ENCODE data around the gene CWF19L1.

The CWF19L1 gene

DNA sequence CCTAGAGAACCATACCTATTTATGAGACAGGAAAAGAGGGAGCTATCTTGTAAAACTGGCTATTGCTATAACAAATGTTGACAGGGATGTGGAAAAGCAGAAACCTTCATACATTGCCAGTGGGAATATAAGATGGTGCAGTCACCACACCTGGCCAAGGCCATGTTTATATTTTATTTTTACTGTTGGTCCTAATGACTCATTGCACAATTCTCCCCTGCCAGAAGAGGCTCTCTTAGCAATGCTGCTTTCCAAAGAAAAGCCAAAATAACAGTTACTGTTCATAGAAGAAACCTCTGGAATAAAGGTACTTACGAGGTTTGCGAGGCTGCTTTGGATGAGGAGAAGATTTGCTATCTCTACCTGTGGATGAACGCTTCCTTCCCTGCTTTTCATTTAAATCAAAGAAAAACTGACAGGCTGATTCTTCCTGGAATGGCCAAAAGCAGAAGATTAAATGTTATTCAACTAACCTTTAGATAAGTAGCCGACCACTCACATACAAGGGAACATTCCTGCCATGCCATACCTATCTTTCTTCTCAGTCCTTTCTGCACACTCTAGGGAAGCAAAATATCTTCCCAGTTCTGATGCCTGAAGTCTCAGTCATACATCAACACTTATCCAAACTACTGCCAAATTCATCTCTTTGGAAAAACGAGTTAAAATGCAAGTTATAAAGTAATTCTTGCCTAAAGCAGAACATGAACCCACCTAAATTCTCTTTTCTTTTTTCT is 21.8 kb downstream of the CWF19L1 start:
- DNase-seq = no peak

DNA sequence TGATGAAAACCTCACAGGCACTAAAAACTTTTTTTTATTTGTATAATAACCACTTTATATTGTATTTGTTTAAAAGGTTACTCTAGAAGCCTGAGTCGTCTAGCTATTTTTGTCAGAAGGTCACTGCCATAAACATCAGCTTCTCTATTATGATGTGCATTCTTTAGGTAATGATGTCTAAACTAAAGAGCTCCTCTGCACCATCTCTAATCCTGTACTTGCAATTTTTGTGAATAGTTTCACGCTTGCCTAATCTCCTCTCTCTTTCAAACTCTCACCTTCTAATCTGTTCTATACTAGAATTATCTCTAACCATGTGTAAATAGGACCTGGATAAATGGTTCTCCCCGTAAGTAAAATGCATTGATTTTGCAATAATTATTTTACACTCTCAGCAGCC is 27.6 kb downstream of the CWF19L1 start:
- DNase-seq = no peak

DNA sequence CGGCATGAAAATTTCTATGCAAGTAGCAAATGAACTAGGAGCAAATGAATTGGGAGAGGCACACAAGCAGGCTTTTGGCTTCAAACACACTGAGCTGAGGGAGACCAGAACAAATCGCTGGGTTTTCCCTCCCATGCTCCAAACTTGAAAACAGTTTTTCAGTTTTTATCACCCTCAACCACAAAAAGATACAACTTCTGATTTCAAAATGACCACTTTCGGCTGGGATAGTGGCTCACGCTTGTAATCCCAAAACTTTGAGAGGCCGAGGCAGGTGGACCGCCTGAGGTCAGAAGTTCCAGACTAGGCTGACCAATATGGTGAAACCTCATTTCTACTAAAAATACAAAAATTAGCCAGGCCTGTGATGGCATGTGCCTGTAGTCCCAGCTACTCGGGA is 29.0 kb downstream of the CWF19L1 start:
- no peak for DNase-seq

DNA sequence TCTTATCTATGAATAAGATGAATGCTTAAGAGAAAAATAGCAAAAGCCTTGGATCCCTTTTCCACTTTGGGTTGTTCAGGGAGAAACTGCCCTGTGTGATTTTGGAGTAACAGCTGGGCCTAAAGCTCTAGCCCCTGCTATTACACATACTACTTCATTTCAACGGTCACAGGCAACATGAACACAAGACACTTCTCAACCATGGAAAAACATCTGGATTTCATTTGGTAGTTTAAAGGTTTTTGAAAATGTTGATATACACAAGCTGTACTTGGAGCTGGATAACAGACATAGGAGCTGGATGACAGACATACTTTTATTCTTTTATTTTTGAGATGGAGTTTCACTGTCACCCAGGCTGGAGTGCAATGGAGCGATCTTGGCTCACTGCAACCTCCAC is 35.3 kb downstream of the CWF19L1 start:
- DNase-seq = no peak

DNA sequence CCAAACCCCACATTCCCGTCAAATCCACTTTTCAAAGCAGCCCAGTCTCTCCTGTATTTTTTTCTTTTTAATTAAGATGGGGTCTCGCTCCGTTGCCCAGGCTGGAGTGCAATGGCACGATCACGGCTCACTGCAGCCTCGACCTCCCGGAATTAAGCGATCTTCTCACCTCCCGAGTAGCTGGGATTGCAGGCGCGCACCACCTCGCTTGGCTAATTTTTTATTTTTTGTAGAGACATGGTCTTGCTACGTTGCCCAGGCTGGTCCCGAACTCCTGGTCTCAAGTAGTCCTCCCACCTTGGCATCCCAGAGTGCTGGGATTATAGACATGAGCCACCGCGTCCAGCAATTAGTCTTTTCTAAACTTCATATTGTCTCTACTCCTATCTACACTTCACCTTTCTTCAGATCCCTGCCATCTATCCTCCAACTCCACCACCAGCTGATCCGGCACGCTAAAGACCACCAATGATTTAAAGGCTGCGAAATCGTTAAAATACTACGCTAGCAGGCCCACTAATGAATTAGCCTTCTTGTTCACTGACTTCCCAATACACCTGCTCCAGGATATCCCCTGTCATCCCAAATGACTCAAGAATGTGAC is 37.5 kb downstream of the CWF19L1 start:
- no peak for DNase-seq

DNA sequence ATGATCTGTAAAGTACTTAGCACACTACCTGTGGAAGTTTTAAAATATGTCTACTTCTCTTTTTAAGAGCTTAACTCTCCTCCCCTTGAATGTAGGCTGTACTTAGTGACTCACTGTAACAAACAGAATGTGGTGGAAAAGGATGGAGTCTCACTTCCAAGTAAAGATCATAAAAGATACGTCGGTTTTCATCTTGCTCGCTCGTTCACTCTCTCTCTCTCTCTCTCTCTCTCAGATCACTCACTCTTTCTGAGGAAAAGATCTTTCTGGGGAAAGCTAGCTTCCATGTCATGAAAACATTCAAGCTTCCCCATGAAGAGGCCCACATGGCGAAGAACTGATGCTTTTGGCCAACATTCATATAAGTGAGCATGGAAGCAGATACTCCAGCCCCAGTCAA is 43.6 kb downstream of the CWF19L1 start:
- no peak for DNase-seq

DNA sequence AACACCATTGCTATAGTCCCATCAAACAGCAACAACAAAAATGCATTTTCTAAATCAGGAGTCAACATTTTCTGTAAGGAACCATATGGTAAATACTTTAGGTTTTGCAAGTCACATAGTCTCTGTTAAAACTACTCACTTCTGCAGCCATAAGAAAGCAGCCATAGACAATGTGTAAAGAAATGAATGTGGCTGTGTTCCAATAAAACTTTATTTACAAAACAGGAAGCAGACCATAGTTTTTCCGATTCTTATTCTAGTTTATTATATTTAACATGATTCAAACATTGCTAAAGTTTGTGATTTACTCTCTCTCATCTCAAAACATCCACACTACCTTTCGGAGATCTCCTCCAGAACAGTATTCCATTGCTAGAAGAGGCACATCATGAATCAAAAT is 44.9 kb downstream of the CWF19L1 start:
- DNase-seq = no peak

DNA sequence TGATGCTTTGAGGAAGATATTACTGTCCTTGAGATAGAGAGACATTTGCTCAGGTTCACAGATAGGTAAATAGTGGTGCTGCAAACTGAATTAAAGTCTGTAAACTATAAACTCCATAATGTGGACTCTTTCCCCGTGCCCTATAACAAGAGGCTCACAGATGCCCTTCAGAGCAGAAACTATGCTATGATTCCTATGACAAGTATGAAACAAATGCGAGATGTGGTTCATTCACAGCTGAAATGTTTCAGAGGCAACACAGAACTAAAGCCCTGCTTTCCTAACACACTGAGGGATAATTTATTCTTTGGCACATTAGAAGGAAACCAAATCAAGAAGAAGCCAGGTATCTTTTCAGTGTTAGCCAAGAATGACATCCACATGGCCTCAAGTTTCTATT is 51.4 kb downstream of the CWF19L1 start:
- DNase-seq = no peak

DNA sequence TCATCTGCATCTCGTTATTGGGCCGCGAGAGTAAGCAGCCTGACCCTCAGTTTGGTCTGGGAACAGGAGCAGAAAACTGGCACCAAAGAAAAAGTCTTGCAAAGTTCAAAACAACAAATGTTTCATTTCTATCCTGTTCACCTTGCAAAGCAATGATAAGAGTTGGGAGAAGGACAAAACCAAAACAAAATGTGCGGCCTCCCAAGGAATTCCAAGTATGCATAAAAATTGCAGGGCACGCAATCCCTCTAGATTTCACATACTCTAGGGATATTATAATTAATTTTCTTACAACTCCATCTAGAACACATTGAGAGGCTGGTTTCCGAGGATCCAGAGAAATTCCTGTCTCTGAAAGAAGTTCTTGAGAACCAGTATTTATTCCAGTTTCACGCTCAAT is 58.1 kb downstream of the CWF19L1 start:
- DNase-seq = no peak

DNA sequence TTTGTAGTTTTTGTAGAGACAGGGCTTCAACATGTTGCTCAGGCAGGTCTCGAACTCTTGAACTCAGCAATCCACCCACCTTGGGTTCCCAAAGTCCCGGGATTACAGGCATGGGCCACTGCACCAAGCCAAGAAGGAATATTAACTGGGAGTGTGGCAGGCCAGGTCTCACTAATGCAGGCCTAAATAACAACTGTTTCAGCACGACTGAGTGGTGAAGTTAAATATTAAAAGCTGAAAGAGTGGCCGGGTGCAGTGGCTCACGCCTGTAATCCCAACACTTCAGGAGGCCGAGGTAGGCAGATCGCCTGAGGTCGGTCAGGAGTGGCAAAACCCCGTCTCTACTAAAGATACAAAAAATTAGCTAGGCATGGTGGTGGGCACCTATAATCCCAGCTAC is 59.2 kb downstream of the CWF19L1 start:
- no peak for DNase-seq

DNA sequence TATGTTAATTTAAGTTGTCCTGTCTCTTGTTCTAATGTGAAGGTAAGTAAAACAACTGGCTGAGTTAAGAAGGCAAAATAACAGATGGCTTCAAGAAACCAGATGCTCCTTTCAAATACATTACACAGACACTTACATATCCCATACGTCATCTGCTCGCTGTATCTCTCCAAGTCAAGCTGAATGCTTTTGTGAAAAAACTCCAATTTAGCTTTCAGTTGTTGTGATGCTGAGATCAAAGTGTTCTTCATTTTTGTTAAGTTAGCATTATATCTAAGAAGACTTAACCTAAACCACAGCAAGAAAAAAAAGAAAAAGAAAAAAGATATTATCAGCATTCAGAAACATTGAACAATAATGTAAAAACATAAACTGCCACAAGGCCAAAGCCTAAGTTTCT is 63.1 kb downstream of the CWF19L1 start:
- DNase-seq = no peak

DNA sequence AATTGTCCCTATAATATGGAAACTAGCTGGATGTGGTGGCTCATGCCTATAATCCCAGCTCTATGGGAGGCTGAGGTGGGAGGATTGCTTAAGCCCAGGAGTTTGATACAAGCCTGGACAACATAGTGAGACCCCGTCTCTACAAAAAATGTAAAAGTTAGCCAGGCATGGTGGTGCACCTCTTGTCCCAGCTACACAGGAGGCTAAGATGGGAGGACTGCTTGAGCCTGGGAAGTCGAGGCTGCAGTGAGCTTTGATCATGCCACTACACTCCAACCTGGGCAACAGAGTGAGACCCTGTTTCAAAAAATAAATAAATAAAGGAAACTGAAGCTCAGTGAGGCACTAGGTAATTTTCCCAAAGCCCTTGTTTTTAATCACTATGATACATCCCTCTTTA is 65.9 kb downstream of the CWF19L1 start:
- no peak for DNase-seq

DNA sequence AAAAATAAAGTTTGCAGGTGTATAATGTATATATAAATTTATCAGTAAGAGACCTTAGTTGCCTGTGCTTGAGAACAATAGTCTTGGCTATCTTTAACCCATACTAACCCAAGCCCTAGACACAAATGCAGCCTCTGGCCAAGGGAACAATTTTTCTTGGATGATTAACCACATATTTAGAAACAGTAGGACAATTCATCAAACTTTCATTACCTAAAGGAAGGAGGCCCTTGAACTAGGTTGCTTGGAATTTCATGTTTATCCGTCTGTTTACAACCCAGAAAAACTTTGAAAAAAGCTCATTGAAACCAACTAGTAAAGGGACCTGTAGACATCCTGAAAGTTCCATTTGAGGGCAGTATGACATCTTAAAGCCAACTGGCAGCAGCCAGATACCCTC is 72.7 kb downstream of the CWF19L1 start:
- DNase-seq = no peak

DNA sequence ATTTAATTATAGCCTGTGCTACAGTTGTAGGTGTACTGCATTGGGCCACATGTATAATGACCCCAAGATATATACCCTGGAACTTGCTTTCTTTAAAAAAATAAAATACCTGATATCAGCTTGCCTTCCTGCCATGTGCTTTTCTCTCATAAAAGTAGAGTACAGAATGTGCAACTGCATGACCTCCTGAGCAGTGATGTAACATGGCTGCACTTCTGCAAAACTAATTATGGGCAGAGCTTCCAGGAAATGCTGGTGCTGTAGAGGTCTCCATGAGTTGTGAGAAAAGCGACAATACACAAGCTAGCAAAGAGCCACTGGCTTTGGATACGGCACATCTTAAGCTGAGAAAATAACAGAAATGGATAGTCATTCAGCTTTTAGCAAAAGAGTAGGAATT is 75.1 kb downstream of the CWF19L1 start:
- DNase-seq = no peak

DNA sequence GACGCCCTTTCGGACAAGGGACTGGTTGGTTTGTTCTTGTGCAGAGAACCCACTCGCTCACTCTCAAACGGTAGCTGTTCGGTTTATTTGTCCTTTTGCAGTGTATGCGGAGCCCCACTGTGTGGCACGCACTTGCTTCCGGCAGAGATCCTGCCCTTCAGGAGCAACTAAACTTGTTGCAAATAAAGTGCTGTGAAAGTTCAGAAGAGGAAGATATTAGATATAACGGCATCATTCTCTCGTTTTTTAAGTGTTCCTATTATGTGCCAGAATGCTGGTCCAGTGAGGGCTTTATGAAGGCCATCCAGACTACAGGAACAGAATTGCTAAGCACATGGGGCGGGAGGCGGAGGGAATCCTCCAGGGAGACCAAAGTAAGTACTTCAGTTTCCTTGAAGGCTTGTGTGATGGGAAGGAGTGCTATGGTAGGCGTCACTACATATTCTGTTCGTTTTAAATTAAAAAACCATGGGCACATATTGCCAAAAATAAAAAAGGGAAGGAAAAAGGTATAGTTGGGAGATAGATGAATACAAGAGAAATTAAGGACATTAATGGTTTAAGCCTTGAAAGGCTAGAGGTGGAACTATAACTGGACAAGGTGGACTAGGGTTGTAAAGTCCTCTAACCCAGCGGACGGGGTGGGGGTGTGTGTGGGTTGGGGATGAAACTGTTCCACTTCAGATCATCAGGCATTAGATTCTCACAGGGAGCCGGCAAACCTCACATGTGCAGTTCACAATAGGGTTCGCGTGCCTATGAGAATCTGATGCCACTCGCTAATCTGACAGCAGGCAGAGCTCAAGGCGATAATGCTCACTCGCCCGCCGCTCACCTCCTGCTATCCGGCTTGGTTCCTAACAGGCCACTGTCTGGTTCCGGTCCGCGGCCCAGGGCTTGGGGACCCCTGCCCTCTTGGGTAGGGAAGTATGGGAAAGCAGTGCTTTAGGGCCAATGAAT is 80.9 kb downstream of the CWF19L1 start:
- peak; percentile 64 for DNase-seq

DNA sequence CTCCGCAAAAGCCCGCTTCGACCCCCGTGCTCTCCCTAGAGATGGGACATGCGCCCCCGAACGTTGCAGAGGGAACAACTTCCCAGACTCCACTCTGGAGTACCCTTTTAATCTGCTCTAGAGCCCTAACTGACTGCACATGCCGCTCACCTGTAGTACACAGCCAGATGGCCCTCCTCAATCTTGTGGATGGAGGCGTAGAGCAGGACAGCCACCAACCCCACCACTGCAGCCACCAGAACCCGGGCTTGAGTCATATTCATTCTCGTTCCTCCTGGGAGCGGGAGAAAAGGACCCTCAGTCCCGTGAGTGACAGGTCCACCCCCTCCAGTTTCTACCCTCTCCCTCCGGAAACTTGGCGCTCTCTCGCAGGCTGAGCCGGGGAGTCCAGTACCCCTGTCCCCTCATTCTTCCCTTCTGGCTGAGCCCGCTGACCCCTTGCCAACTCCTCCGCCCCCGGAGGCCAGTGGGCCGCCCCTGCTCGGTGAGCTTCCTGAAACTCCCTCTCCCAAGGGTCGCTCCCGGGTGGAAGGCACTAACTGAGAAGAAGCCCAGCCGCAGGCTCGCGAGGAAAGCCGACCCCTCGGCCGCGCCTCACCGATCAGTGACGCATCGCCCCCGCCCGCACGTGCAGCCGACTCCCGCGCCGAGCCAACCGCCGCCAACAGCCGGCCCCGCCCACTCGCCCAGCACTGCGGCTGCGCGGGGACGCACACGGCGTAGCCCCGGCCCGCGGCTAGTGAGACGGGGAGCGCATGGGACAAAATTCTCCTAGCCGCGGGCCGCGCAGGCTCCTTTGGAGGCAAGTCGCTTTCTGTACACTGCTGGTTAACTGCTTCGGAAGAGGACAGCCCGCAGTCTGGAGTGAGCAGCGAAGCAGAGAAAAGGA is 81.8 kb downstream of the CWF19L1 start, which contains the start of gene ERLIN1:
Gene ERLIN1 (minus strand): TSS at position 666 of the 889 bp plus-strand sequence. CDS start 403 bp downstream, at position 263.
- DNase-seq = peak; percentile 97

DNA sequence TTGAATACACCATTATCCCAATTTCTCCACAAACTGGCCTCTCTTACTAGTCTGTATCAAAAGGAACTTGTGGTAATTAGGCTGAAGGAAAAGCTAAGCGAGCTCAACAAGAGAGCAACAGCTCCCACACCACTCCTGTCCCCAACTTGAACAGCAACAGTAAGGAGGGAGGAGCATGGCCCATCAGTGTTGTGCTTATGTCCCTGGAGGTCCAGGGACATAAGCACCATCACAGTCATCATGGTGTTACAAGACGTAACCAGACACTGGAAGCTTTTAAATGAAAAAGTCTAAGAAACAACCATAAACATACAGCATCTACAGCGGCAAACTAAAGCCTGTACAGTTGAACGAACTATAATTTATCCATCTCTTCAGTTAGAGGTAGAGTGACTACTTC is 82.6 kb downstream of the CWF19L1 start:
- no peak for DNase-seq

DNA sequence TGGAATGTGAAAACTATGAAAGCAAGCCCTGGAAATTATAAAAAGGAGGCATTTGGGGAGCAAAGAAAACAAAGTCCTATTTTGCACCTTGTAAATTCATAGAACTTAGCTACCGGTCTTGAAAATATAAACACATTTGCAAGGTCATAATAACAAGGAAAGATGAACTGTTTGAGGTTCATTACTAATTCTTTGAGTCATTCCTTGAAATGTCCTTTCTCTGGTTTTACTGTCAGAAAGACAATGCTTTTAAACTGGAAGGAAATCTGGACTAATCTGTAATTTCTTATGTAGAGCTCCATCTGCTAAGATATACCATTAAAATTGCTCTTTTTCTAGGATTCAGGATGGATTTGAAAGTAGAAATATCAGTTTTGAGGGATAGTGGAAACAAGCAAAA is 83.0 kb downstream of the CWF19L1 start:
- DNase-seq = no peak

DNA sequence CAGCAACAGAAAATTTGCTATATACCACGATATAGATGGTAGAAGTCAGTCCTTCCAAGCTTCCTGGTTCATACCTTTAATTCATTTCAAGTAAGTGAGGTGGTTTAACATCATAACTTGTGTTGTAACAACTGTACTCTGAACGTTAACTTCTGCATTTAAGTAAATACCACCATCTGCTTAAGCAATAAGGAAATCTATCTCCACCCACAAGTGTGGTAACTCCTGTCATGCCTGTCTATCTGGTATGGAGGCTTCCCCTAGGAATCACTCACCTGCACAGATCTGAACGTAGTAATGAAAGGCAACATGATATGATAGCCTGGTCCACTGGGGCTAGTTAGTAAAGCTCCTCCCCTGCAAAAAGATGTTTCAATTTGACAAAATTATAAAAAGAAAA is 84.0 kb downstream of the CWF19L1 start:
- DNase-seq = no peak

DNA sequence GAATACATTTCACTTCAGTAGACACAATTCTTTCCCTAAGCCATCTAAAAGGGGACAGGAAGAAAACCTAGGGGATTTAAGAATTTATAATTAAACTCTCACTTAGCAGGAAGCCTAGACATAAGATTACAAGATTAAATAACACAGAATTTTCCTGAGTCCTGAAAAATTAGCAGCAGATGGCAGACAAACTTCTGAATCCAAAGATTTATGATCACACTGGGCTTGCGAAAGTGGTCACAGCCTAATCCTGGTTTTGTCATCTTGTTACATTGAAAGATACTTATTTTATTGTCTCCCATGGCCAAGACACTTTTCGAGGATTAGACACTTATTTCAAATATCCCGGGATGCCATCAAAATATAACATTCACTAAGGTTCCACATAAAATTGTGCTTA is 84.5 kb downstream of the CWF19L1 start:
- DNase-seq = no peak
